ENCODE results near the gene GTF2H4. TPM values are rescaled to one million over a fixed set of nuclear protein-coding genes. Genes with fewer than 3 reads are reported as not detected.
A peak's percentile ranks its signal among the peaks of the same experiment; 100 is the strongest.
"Not testable (repeated sequence)": the region's sequence is repeated elsewhere in the genome, so short reads cannot be mapped to it uniquely, and the experiment has no call there.

The GTF2H4 gene
- total RNA-seq, 1 donor = 10.9 TPM

DNA sequence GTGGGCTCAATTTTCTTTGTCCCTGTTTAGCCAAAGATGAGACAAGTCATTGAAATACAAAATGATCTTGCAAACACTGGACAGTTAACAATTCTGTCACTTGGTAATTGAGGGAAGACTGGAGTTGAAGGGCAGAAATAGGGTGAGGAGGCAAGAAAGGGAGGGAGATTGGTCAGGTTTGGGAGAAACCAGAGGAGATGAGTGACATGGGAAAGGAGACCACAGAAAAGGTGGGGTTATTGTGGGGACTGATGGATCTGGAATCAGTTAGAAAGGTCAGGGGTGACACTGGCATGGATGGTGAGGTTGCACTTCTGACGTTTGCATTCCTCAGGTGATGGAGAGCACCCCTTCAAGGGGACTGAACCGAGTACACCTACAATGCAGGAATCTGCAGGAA, 693 bp downstream of the GTF2H4 start:
- TF ChIP-seq CTCF (IDR thresholded peaks at IDR 0.05; ENCODE audit: extremely low read depth, low read depth, low read length) = no peak
- Histone ChIP-seq H2AFZ (ENCODE audit: low read length) (peak overlapping the region; percentile 97), H4K20me1 (ENCODE audit: insufficient read depth, low read length) (peaks cover 3% of the 10 kb centered on the region), H3K9me3 (ENCODE audit: low read depth, low read length) (no peaks in the 10 kb centered on the region), H3K4me2 (ENCODE audit: insufficient read depth, low read length) (peak overlapping the region; percentile 82), H3K27me3 (ENCODE audit: insufficient read depth, low read length) (no peaks in the 10 kb centered on the region), H3K27ac (ENCODE audit: low read depth, low read length) (peak overlapping the region; percentile 84), H3K4me3 (ENCODE audit: insufficient read depth, low read length) (peak overlapping the region; percentile 99), H3K4me1 (ENCODE audit: insufficient read depth, low read length) (peaks cover 11% of the 10 kb centered on the region), H3K36me3 (ENCODE audit: insufficient read depth, low read length) (peaks cover 29% of the 10 kb centered on the region), H3K79me2 (ENCODE audit: insufficient read depth, low read length) (peaks cover 15% of the 10 kb centered on the region)
- peak; percentile 48 for DNase-seq (ENCODE audit: insufficient read length, low spot score, missing footprints)

- not testable (repeated sequence) for H3K27me3 ChIP-seq (ENCODE audit: insufficient read depth, low read length); H3K4me3 ChIP-seq (ENCODE audit: insufficient read depth, low read length); H2AFZ ChIP-seq (ENCODE audit: low read length); DNase-seq (ENCODE audit: insufficient read length, low spot score, missing footprints); H3K9me3 ChIP-seq (ENCODE audit: low read depth, low read length); H3K27ac ChIP-seq (ENCODE audit: low read depth, low read length); H4K20me1 ChIP-seq (ENCODE audit: insufficient read depth, low read length); H3K4me2 ChIP-seq (ENCODE audit: insufficient read depth, low read length)
- peaks cover 15% of the 10 kb centered on the region for H3K79me2 ChIP-seq (ENCODE audit: insufficient read depth, low read length)
- H3K36me3 ChIP-seq (ENCODE audit: insufficient read depth, low read length) = peaks cover 29% of the 10 kb centered on the region
- H3K4me1 ChIP-seq (ENCODE audit: insufficient read depth, low read length) = peaks cover 25% of the 10 kb centered on the region
These were observed 2.5 kb downstream of the GTF2H4 start for GRCh38 chr6:30910473-30910872.

DNA sequence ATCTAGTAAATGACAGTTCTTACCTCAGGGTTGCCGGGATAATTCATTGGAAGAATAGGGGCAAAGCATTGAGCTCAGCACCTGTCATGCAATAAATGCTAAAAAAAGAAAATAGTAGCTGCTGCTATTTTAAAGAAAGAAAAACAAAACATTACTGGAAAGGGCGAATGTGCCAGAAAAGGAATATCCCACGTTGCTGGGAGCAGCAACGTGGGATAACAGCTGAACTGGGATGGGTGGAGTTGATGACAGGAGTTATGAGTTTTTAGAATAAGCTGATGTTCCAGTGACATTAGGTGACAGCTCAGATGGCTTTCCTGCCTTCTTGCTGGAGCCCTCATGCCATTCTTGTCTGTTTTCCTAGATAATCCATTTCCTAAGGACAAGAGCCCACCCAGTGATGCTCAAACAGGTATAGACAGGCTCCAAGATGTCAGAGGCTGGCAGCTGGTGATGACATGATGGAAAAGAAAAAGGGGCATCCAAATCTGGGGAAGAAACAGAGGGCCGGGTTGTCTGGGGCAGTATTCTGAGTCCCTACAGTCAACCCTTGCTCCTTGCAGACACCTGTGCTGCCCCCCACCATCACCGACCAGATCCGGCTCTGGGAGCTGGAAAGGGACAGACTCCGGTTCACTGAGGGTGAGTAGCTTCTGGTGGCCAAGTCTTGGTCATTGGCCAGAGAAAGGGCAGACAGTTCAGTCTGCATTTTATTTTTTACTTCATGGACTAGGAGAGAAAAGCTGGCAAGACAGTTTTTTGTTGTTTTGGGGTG, 4.9 kb downstream of the GTF2H4 start:
- peaks cover 44% of the 10 kb centered on the region for H3K36me3 ChIP-seq (ENCODE audit: insufficient read depth, low read length)
- H3K4me2 ChIP-seq (ENCODE audit: insufficient read depth, low read length) = no peak overlapping the region
- H2AFZ ChIP-seq (ENCODE audit: low read length) = no peak overlapping the region
- H3K27me3 ChIP-seq (ENCODE audit: insufficient read depth, low read length) = no peaks in the 10 kb centered on the region
- H3K9me3 ChIP-seq (ENCODE audit: low read depth, low read length) = no peaks in the 10 kb centered on the region
- peaks cover 29% of the 10 kb centered on the region for H3K4me1 ChIP-seq (ENCODE audit: insufficient read depth, low read length)
- peaks cover 15% of the 10 kb centered on the region for H3K79me2 ChIP-seq (ENCODE audit: insufficient read depth, low read length)
- peak; percentile 60 for DNase-seq (ENCODE audit: insufficient read length, low spot score, missing footprints)
- H3K27ac ChIP-seq (ENCODE audit: low read depth, low read length) = no peak overlapping the region
- H4K20me1 ChIP-seq (ENCODE audit: insufficient read depth, low read length) = peaks cover 3% of the 10 kb centered on the region
- TF ChIP-seq CTCF (IDR thresholded peaks at IDR 0.05; ENCODE audit: extremely low read depth, low read depth, low read length) = no peak
- H3K4me3 ChIP-seq (ENCODE audit: insufficient read depth, low read length) = no peak overlapping the region

DNA sequence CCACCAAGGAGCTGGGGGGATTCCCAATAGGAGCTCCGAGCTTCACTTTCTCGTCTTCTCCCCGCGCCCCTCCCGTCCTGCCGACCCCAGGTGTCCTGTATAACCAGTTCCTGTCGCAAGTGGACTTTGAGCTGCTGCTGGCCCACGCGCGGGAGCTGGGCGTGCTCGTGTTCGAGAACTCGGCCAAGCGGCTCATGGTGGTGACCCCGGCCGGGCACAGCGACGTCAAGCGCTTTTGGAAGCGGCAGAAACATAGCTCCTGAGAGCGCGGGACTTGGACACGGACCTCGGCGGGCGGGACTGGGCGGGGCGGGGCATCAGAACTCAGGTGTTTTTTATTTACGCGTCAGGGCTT, 5.7 kb downstream of the GTF2H4 start:
- H3K27me3 ChIP-seq (ENCODE audit: insufficient read depth, low read length) = no peaks in the 10 kb centered on the region
- H2AFZ ChIP-seq (ENCODE audit: low read length) = peak overlapping the region; percentile 86
- no peak for TF ChIP-seq CTCF (IDR thresholded peaks at IDR 0.05; ENCODE audit: extremely low read depth, low read depth, low read length)
- H3K79me2 ChIP-seq (ENCODE audit: insufficient read depth, low read length) = peaks cover 9% of the 10 kb centered on the region
- peak overlapping the region; percentile 32 for H3K27ac ChIP-seq (ENCODE audit: low read depth, low read length)
- H3K4me2 ChIP-seq (ENCODE audit: insufficient read depth, low read length) = peak overlapping the region; percentile 91
- peaks cover 51% of the 10 kb centered on the region for H3K36me3 ChIP-seq (ENCODE audit: insufficient read depth, low read length)
- peak overlapping the region; percentile 71 for H3K4me3 ChIP-seq (ENCODE audit: insufficient read depth, low read length)
- peaks cover 3% of the 10 kb centered on the region for H4K20me1 ChIP-seq (ENCODE audit: insufficient read depth, low read length)
- H3K4me1 ChIP-seq (ENCODE audit: insufficient read depth, low read length) = peaks cover 25% of the 10 kb centered on the region
- peak; percentile 34 for DNase-seq (ENCODE audit: insufficient read length, low spot score, missing footprints)
- no peaks in the 10 kb centered on the region for H3K9me3 ChIP-seq (ENCODE audit: low read depth, low read length)
